K562 (cell line): ENCODE data around the gene CCSER2. TPM values are rescaled to one million over a fixed set of nuclear protein-coding genes. Genes with fewer than 3 reads are reported as not detected.

Source experiments
- CC2D1A ChIP-seq: fragments of 450-650 bp; IDR thresholded peaks from 2 replicates; pipeline ENCODE4 v1.6.1; 2017; ENCODE audit warnings: mild to moderate bottlenecking
- CREM ChIP-seq: IDR thresholded peaks from 2 replicates; pipeline ENCODE4 v1.6.1; 2014; ENCODE audit warnings: antibody characterized with exemption, low read depth
- ZNF3 ChIP-seq: fragments of 250-450 bp; sonication (Bioruptor Pico); IDR thresholded peaks from 2 replicates; pipeline ENCODE4 v1.5.0; 2021; ENCODE audit warnings: mild to moderate bottlenecking, moderate library complexity
- polyA plus RNA-seq, 8 experiments: library from polyadenylated mRNA; depleted of rRNA in 4 of 8; stranded (reverse) in 5 of 8; unstranded in 3 of 8; fragments of >200 nt; fragmentation: Nextera tagmentation in 2 of 8; fragmentation: Illumina TruSeq in 1 of 8; extraction: Ambion mirVana in 2 of 8; extraction: Trizol in 1 of 8; gene quantifications; 2 replicates each; pipeline versions ENCODE4 v1.2.1 to v1.2.3, GENCODE V29; 2011 to 2014; ENCODE audit warnings: inconsistent platforms in 1 of 8, missing spikeins in 1 of 8
- total RNA-seq, 7 experiments: library from RNA; depleted of rRNA in 6 of 7; stranded (reverse); fragments of >200 nt in 6 of 7; fragmentation: Illumina TruSeq in 2 of 7; extraction: Trizol in 2 of 7; gene quantifications; 2 replicates each; pipeline versions ENCODE4 v1.2.1 to v1.2.3, GENCODE V29; 2011 to 2021; ENCODE audit warnings: low replicate concordance in 1 of 7
- TF ChIP-seq, protein P1 (sequence below), 2 experiments: fragments of 450-650 bp; formaldehyde crosslinking in 1 of 2; IDR thresholded peaks; 2 replicates each; pipeline versions ENCODE4 v1.4.0 to v1.6.1; 2014 to 2020; ENCODE audit warnings: mild to moderate bottlenecking in 2 of 2, borderline replicate concordance in 1 of 2, low read depth in 1 of 2
- TF ChIP-seq, protein P2 (sequence below): fragments of 450-650 bp; IDR thresholded peaks from 2 replicates; pipeline ENCODE4 v1.6.1; 2016
- TF ChIP-seq, protein P3 (sequence below), 2 experiments: IDR thresholded peaks in 1 of 2; conservative IDR thresholded peaks in 1 of 2; 2 replicates each; pipeline ENCODE4 v1.6.1; 2016; ENCODE audit warnings: low read depth in 2 of 2, mild to moderate bottlenecking in 1 of 2, missing compliant biosample characterization in 1 of 2, missing genetic modification characterization in 1 of 2, moderate library complexity in 1 of 2
- TF ChIP-seq, protein P4 (sequence below): fragments of 450-650 bp; formaldehyde crosslinking; IDR thresholded peaks from 2 replicates; pipeline ENCODE4 v1.4.0; 2020; ENCODE audit warnings: mild to moderate bottlenecking, moderate library complexity

CCSER2 gene
- total and polyA plus RNA-seq, 9 of the 15 experiments (the other 6 are each of a cell fraction or from before 2014, with no cell fraction given) = 2.7 to 15.1 (median 9.7) TPM

DNA sequence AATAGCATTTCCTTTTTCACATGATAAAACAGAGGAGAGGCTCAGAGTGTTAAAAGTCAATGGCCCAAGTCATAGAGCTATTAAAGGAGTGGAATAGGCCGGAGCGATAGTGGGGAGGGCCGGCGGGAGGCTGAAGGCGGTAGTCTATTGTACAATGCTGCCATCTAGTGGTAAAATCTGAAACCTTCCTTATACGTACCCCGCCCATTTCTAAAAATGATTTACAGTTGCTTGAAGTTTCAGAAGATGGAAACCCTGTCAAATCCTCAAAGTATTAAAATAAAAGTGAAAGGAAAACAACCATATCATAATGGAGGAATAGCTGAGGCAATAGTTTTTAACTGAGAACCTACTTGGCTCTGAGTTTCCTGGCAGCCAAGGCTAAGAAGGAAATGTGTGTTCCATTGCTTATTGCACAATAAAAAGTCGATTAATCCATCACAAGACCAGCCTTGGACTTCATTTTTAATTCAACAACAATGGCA, 209.1 kb downstream of the CCSER2 start (continued):
- TF ChIP-seq, protein P1, sequence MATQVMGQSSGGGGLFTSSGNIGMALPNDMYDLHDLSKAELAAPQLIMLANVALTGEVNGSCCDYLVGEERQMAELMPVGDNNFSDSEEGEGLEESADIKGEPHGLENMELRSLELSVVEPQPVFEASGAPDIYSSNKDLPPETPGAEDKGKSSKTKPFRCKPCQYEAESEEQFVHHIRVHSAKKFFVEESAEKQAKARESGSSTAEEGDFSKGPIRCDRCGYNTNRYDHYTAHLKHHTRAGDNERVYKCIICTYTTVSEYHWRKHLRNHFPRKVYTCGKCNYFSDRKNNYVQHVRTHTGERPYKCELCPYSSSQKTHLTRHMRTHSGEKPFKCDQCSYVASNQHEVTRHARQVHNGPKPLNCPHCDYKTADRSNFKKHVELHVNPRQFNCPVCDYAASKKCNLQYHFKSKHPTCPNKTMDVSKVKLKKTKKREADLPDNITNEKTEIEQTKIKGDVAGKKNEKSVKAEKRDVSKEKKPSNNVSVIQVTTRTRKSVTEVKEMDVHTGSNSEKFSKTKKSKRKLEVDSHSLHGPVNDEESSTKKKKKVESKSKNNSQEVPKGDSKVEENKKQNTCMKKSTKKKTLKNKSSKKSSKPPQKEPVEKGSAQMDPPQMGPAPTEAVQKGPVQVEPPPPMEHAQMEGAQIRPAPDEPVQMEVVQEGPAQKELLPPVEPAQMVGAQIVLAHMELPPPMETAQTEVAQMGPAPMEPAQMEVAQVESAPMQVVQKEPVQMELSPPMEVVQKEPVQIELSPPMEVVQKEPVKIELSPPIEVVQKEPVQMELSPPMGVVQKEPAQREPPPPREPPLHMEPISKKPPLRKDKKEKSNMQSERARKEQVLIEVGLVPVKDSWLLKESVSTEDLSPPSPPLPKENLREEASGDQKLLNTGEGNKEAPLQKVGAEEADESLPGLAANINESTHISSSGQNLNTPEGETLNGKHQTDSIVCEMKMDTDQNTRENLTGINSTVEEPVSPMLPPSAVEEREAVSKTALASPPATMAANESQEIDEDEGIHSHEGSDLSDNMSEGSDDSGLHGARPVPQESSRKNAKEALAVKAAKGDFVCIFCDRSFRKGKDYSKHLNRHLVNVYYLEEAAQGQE (IDR thresholded peaks at IDR 0.05; ENCODE audit: borderline replicate concordance) = peak; percentile 93
- TF ChIP-seq, protein P1 (CRISPR knock-in tag; IDR thresholded peaks at IDR 0.05; ENCODE audit: low read depth) = no peak
- no peak for TF ChIP-seq ZNF3
- TF ChIP-seq, protein P2, sequence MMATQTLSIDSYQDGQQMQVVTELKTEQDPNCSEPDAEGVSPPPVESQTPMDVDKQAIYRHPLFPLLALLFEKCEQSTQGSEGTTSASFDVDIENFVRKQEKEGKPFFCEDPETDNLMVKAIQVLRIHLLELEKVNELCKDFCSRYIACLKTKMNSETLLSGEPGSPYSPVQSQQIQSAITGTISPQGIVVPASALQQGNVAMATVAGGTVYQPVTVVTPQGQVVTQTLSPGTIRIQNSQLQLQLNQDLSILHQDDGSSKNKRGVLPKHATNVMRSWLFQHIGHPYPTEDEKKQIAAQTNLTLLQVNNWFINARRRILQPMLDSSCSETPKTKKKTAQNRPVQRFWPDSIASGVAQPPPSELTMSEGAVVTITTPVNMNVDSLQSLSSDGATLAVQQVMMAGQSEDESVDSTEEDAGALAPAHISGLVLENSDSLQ = peak; percentile 90
- TF ChIP-seq CC2D1A = peak; percentile 67
- TF ChIP-seq, protein P3, sequence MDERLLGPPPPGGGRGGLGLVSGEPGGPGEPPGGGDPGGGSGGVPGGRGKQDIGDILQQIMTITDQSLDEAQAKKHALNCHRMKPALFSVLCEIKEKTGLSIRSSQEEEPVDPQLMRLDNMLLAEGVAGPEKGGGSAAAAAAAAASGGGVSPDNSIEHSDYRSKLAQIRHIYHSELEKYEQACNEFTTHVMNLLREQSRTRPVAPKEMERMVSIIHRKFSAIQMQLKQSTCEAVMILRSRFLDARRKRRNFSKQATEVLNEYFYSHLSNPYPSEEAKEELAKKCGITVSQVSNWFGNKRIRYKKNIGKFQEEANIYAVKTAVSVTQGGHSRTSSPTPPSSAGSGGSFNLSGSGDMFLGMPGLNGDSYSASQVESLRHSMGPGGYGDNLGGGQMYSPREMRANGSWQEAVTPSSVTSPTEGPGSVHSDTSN (CRISPR knock-in tag; IDR thresholded peaks at IDR 0.05; ENCODE audit: low read depth) = no peak
- TF ChIP-seq, protein P3 (tag; conservative IDR thresholded peaks at IDR 0.05; ENCODE audit: low read depth) = peak; percentile 97
- no peak for TF ChIP-seq CREM
- TF ChIP-seq, protein P4, sequence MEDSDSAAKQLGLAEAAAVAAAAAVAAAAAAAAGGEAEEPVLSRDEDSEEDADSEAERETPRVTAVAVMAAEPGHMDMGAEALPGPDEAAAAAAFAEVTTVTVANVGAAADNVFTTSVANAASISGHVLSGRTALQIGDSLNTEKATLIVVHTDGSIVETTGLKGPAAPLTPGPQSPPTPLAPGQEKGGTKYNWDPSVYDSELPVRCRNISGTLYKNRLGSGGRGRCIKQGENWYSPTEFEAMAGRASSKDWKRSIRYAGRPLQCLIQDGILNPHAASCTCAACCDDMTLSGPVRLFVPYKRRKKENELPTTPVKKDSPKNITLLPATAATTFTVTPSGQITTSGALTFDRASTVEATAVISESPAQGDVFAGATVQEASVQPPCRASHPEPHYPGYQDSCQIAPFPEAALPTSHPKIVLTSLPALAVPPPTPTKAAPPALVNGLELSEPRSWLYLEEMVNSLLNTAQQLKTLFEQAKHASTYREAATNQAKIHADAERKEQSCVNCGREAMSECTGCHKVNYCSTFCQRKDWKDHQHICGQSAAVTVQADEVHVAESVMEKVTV (CRISPR knock-in tag) = peak; percentile 97
